Activated T-helper 17 cell treated with anti-CD3 and anti-CD28 coated beads, Interleukin-2, amount 50 U/mL, for 72 hours (primary cell): ENCODE measurements around the gene LRRC56. TPM values are rescaled to one million over a fixed set of nuclear protein-coding genes. Genes with fewer than 3 reads are reported as not detected.

Source experiments
- ATAC-seq: fragments of 150-1000 bp; cut with Tn5 transposase; replicated peaks from 2 replicates; pipeline ENCODE4 v1.10.0; 2021; ENCODE audit warnings: mild to moderate bottlenecking, moderate library complexity
- H3K27ac Mint-ChIP-seq: one replicate; pipeline ENCODE4 v1.8.0; 2022; ENCODE audit warnings: mixed read lengths
- H3K27me3 Mint-ChIP-seq: one replicate; pipeline ENCODE4 v1.8.0; 2022; ENCODE audit warnings: mixed read lengths
- H3K36me3 Mint-ChIP-seq: one replicate; pipeline ENCODE4 v1.8.0; 2022; ENCODE audit warnings: low read depth, mild to moderate bottlenecking, mixed read lengths
- H3K4me1 Mint-ChIP-seq: one replicate; pipeline ENCODE4 v1.8.0; 2022; ENCODE audit warnings: mixed read lengths
- H3K4me3 Mint-ChIP-seq: one replicate; pipeline ENCODE4 v1.8.0; 2022; ENCODE audit warnings: mild to moderate bottlenecking, mixed read lengths
- H3K9me3 Mint-ChIP-seq: one replicate; pipeline ENCODE4 v1.8.0; 2022; ENCODE audit warnings: mixed read lengths
- total RNA-seq, 2 donors: library from RNA; stranded (reverse); gene quantifications; one replicate each; pipeline ENCODE4 v1.2.3, GENCODE V29; 2022

The LRRC56 gene
- total RNA-seq, 2 donors from 2014 or later = 1.1 to 4.4 TPM

- peaks cover 5% of the 10 kb centered on the region for H3K4me1 Mint-ChIP-seq
- peaks cover 74% of the 10 kb centered on the region for H3K36me3 Mint-ChIP-seq
- no peaks in the 10 kb centered on the region for H3K27me3 Mint-ChIP-seq
- H3K4me3 Mint-ChIP-seq = no peak overlapping the region
- ATAC-seq = no peak
- no peaks in the 10 kb centered on the region for H3K9me3 Mint-ChIP-seq
- H3K27ac Mint-ChIP-seq = no peak overlapping the region
Measured at GRCh38 chr11:497565-498296, 39.6 kb upstream of the LRRC56 start.

GRCh38 chr11:498297-499181, 38.8 kb upstream of the LRRC56 start:
- no peaks in the 10 kb centered on the region for H3K9me3 Mint-ChIP-seq
- H3K4me3 Mint-ChIP-seq = no peak overlapping the region
- H3K27ac Mint-ChIP-seq = no peak overlapping the region
- peaks cover 74% of the 10 kb centered on the region for H3K36me3 Mint-ChIP-seq
- ATAC-seq = no peak
- no peaks in the 10 kb centered on the region for H3K27me3 Mint-ChIP-seq
- H3K4me1 Mint-ChIP-seq = peaks cover 5% of the 10 kb centered on the region

- ATAC-seq = no peak
- H3K4me1 Mint-ChIP-seq = peaks cover 5% of the 10 kb centered on the region
- H3K36me3 Mint-ChIP-seq = peaks cover 70% of the 10 kb centered on the region
- no peak overlapping the region for H3K27ac Mint-ChIP-seq
- no peak overlapping the region for H3K4me3 Mint-ChIP-seq
- H3K27me3 Mint-ChIP-seq = no peaks in the 10 kb centered on the region
- H3K9me3 Mint-ChIP-seq = no peaks in the 10 kb centered on the region
Measured at GRCh38 chr11:499201-500076, 37.9 kb upstream of the LRRC56 start.

GRCh38 chr11:501001-501682, 36.2 kb upstream of the LRRC56 start:
- no peak for ATAC-seq
- H3K4me3 Mint-ChIP-seq = no peak overlapping the region
- no peak overlapping the region for H3K27ac Mint-ChIP-seq

GRCh38 chr11:501683-502287, 35.5 kb upstream of the LRRC56 start:
- Mint-ChIP-seq H3K4me3 (no peak overlapping the region), H3K27ac (no peak overlapping the region), H3K4me1 (peaks cover 5% of the 10 kb centered on the region), H3K36me3 (peaks cover 66% of the 10 kb centered on the region), H3K9me3 (no peaks in the 10 kb centered on the region), H3K27me3 (no peaks in the 10 kb centered on the region)
- ATAC-seq = no peak

More at GRCh38 chr11:501001-501682, 36.2 kb upstream of the LRRC56 start:
- peaks cover 5% of the 10 kb centered on the region for H3K4me1 Mint-ChIP-seq
- no peaks in the 10 kb centered on the region for H3K9me3 Mint-ChIP-seq
- peaks cover 66% of the 10 kb centered on the region for H3K36me3 Mint-ChIP-seq
- no peaks in the 10 kb centered on the region for H3K27me3 Mint-ChIP-seq

- peaks cover 59% of the 10 kb centered on the region for H3K36me3 Mint-ChIP-seq
- H3K27me3 Mint-ChIP-seq = no peaks in the 10 kb centered on the region
- peak overlapping the region; percentile 94 for H3K4me3 Mint-ChIP-seq
- H3K27ac Mint-ChIP-seq = peak overlapping the region; percentile 63
- ATAC-seq = no peak
- peaks cover 2% of the 10 kb centered on the region for H3K4me1 Mint-ChIP-seq
- H3K9me3 Mint-ChIP-seq = no peaks in the 10 kb centered on the region
Measured at GRCh38 chr11:502288-503178, 34.8 kb upstream of the LRRC56 start.

GRCh38 chr11:503179-503981, 33.9 kb upstream of the LRRC56 start:
- Mint-ChIP-seq H3K27ac (peak overlapping the region; percentile 63), H3K36me3 (peaks cover 55% of the 10 kb centered on the region), H3K9me3 (no peaks in the 10 kb centered on the region)

GRCh38 chr11:504053-504993, 33.0 kb upstream of the LRRC56 start:
- peak overlapping the region; percentile 63 for H3K27ac Mint-ChIP-seq
- H3K9me3 Mint-ChIP-seq = no peaks in the 10 kb centered on the region
- H3K4me3 Mint-ChIP-seq = peak overlapping the region; percentile 94
- ATAC-seq = no peak
- H3K4me1 Mint-ChIP-seq = no peaks in the 10 kb centered on the region
- no peaks in the 10 kb centered on the region for H3K27me3 Mint-ChIP-seq
- peaks cover 58% of the 10 kb centered on the region for H3K36me3 Mint-ChIP-seq

More at GRCh38 chr11:503179-503981, 33.9 kb upstream of the LRRC56 start:
- no peak for ATAC-seq
- Mint-ChIP-seq H3K27me3 (no peaks in the 10 kb centered on the region), H3K4me3 (peak overlapping the region; percentile 94), H3K4me1 (no peaks in the 10 kb centered on the region)

- Mint-ChIP-seq H3K4me1 (no peaks in the 10 kb centered on the region), H3K27ac (no peak overlapping the region), H3K9me3 (no peaks in the 10 kb centered on the region), H3K36me3 (peaks cover 57% of the 10 kb centered on the region), H3K27me3 (no peaks in the 10 kb centered on the region), H3K4me3 (peak overlapping the region; percentile 94)
- ATAC-seq = no peak
Measured at GRCh38 chr11:504994-505344, 32.4 kb upstream of the LRRC56 start.

- Mint-ChIP-seq H3K27me3 (no peaks in the 10 kb centered on the region), H3K36me3 (peaks cover 55% of the 10 kb centered on the region), H3K9me3 (no peaks in the 10 kb centered on the region), H3K4me1 (no peaks in the 10 kb centered on the region), H3K4me3 (peak overlapping the region; percentile 94), H3K27ac (peak overlapping the region; percentile 98)
- peak; percentile 83 for ATAC-seq
Measured at GRCh38 chr11:506238-506994, 30.9 kb upstream of the LRRC56 start.
